Right lobe of liver (tissue), 6 donors: Measurements from ENCODE around the gene FBXW5. TPM values are rescaled to one million over a fixed set of nuclear protein-coding genes. Genes with fewer than 3 reads are reported as not detected.

ENCODE experiments used
- ATAC-seq, 4 donors: fragments of 200-7000 bp; cut with Tn5 transposase; one replicate each; pipeline ENCODE4 v1.9.1; 2020; ENCODE audit warnings: mild to moderate bottlenecking in 4 of 4, moderate library complexity in 4 of 4
- DNase-seq, 3 donors: peaks; one replicate each; pipeline ENCODE4 v3.0.0-alpha.2; 2020
- H3K27ac ChIP-seq, 3 donors: fragments of 200-600 bp; one replicate each; pipeline ENCODE4 v1.8.0; 2022
- H3K27me3 ChIP-seq, 2 donors: fragments of 200-600 bp; one replicate each; pipeline ENCODE4 v1.8.0; 2022
- H3K36me3 ChIP-seq, 4 donors: fragments of 200-600 bp; sonication (generic) in 1 of 4; one replicate each; pipeline versions ENCODE4 v1.5.1 to v1.8.0; 2017 to 2022; ENCODE audit warnings: control low read depth in 1 of 4
- H3K4me1 ChIP-seq, 4 donors: fragments of 200-600 bp; sonication (generic) in 1 of 4; one replicate each; pipeline versions ENCODE4 v1.5.1 to v1.8.0; 2017 to 2022; ENCODE audit warnings: control low read depth in 1 of 4
- H3K4me3 ChIP-seq, 3 donors: fragments of 200-600 bp; one replicate each; pipeline ENCODE4 v1.8.0; 2022
- H3K9me3 ChIP-seq, 4 donors: fragments of 200-600 bp; sonication (generic) in 1 of 4; one replicate each; pipeline versions ENCODE4 v1.5.1 to v1.8.0; 2017 to 2022; ENCODE audit warnings: control low read depth in 1 of 4
- POLR2A ChIP-seq: fragments of 450-650 bp; IDR thresholded peaks from one replicate; pipeline ENCODE4 v1.6.1; 2017; ENCODE audit warnings: antibody characterized with exemption, mild to moderate bottlenecking
- WGBS: methylation state at CpG from one replicate; pipeline ENCODE4 v1.1.6; 2018; ENCODE audit warnings: low coverage, low lambda C conversion rate; ENCODE audit not compliant: insufficient coverage; ENCODE audit errors: missing lambda C conversion rate; 5-methylcytosine and 5-hydroxymethylcytosine counted together
- intact Hi-C, 2 donors: fragments of 100-400 bp; cut with DNase I; formaldehyde crosslinking; loops; one replicate each; pipeline versions ENCODE4 v1.11.2 to v1.14.1; 2022
- long read RNA-seq: library from polyadenylated mRNA; unstranded; transcript quantifications from one replicate; pipeline ENCODE4 v2.0.0, GENCODE V29; 2019
- total RNA-seq, 6 experiments: library from RNA; depleted of rRNA in 2 of 6; stranded (reverse); fragments of >200 nt in 2 of 6; fragmentation: NEBNext Ultra II Directional in 3 of 6; extraction: Animal tissue kit (Norgen Biotek cat#: 25700) in 3 of 6; gene quantifications; one replicate each; pipeline versions ENCODE4 v1.1.0 to v1.2.4, GENCODE V29; 2016 to 2023
- TF ChIP-seq, protein P1 (sequence below), 4 donors: fragments of 200-600 bp in 3 of 4; fragments of 450-650 bp in 1 of 4; IDR thresholded peaks; one replicate each; pipeline versions ENCODE4 v1.5.1 to v1.8.0; 2016 to 2022; ENCODE audit warnings: antibody characterized with exemption in 4 of 4, mild to moderate bottlenecking in 2 of 4
- donor health status: DM: no; HTN: yes; CAD: no.
- donor health status: DM: no; HTN: no; CAD: no.
- donor health status: DM: no; HTN: no; CAD: no.
- donor health status: DM: no; HTN: yes; CAD: no.
- donor health status: DM: no; HTN: yes; CAD: no.

Gene FBXW5, protein sequence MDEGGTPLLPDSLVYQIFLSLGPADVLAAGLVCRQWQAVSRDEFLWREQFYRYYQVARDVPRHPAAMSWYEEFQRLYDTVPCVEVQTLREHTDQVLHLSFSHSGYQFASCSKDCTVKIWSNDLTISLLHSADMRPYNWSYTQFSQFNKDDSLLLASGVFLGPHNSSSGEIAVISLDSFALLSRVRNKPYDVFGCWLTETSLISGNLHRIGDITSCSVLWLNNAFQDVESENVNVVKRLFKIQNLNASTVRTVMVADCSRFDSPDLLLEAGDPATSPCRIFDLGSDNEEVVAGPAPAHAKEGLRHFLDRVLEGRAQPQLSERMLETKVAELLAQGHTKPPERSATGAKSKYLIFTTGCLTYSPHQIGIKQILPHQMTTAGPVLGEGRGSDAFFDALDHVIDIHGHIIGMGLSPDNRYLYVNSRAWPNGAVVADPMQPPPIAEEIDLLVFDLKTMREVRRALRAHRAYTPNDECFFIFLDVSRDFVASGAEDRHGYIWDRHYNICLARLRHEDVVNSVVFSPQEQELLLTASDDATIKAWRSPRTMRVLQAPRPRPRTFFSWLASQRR
- total RNA-seq, result 100 to 1,000 TPM in 3 of 6 experiments, 10 to 100 TPM in 3; 84.0 to 290 (median 97.4) TPM
- long read RNA-seq, transcript FBXW5-201 (9 exons, 2,274 nt), result major isoform, 23 of 37 reads
- long read RNA-seq, partial matches to known transcripts, result 6 of 37 reads
- long read RNA-seq, other reads (novel, unspliced or antisense), result 8 of 37 reads

DNA sequence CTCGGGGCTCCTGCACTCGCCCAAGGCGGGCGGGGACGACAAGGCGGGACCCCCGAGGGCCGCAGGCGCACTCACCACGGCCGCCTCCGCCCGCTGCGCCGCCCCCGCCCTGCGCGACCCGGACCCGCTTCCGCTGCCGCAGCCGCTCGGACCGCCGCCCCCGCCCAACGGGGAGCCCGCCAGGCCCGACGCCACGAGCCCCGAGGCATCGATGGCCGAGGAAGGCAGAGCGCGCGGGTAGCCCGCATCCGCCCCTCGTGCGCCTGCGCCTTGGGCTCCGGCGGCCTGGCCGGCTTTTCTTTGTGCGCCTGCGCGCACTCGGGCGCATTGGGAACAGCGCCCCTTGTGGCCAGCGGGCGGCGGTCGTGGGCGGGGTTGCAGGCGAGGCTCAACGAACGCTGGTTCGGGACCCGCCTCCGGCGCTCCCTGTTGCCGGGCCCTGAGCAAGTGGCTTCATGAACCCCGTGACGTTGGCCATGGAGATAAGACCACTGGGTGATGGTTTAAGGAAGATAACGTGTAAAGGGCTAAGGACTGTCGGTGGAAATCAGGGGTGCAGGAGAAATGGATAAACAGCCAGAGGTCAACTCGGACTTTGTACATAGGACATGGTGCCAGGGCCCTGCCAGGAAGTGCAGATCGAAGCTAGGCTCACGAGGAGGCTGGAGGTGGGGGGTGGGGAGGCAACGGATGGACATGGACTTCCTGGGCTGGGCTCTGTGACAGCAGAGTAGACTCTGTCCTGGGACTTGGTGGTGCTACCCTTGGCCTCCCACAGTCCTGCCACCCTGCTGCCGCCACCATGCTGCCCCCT, at the start of gene FBXW5, which contains the start of gene C8G:
Gene FBXW5, minus strand, starts transcription at position 220 of the 814 bp plus-strand sequence. CDS start 655 bp downstream, outside the sequence.
Gene C8G, plus strand, starts transcription at position 725 of the 814 bp plus-strand sequence. Its CDS starts 78 bp downstream, at position 803.
- ATAC-seq, result peak; percentile 48 to 67 (median 60)
- intact Hi-C loops, result loop anchor here in 1 of 2 donors (10.0 kb wide), 2 partner anchors 60 to 90 kb away; partner anchors contain the start of genes FUT7 and TRAF2
- H3K36me3 ChIP-seq, result peaks cover 6 to 24% (median 22%) of the 10 kb centered on the region in 4 donors
- peak within 1 kb of the TSS; percentile 88 to 98 (median 93) for H3K27ac ChIP-seq
- no peaks in the 10 kb centered on the region for H3K27me3 ChIP-seq
- H3K9me3 ChIP-seq, result no peaks in the 10 kb centered on the region
- DNase-seq, result peak; percentile 97 to 98 (median 98)
- TF ChIP-seq, protein P1, sequence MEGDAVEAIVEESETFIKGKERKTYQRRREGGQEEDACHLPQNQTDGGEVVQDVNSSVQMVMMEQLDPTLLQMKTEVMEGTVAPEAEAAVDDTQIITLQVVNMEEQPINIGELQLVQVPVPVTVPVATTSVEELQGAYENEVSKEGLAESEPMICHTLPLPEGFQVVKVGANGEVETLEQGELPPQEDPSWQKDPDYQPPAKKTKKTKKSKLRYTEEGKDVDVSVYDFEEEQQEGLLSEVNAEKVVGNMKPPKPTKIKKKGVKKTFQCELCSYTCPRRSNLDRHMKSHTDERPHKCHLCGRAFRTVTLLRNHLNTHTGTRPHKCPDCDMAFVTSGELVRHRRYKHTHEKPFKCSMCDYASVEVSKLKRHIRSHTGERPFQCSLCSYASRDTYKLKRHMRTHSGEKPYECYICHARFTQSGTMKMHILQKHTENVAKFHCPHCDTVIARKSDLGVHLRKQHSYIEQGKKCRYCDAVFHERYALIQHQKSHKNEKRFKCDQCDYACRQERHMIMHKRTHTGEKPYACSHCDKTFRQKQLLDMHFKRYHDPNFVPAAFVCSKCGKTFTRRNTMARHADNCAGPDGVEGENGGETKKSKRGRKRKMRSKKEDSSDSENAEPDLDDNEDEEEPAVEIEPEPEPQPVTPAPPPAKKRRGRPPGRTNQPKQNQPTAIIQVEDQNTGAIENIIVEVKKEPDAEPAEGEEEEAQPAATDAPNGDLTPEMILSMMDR (IDR thresholded peaks at IDR 0.05), result peak; percentile 99 to 100 (median 99)
- peak; percentile 97 for TF ChIP-seq POLR2A
- peak within 1 kb of the TSS; percentile 72 to 94 (median 75) for H3K4me3 ChIP-seq
- 3% methylated on average over 26 of the region's 74 CpGs for WGBS
- H3K4me1 ChIP-seq, result peaks cover 0 to 43% (median 21%) of the 10 kb centered on the region in 4 donors

DNA sequence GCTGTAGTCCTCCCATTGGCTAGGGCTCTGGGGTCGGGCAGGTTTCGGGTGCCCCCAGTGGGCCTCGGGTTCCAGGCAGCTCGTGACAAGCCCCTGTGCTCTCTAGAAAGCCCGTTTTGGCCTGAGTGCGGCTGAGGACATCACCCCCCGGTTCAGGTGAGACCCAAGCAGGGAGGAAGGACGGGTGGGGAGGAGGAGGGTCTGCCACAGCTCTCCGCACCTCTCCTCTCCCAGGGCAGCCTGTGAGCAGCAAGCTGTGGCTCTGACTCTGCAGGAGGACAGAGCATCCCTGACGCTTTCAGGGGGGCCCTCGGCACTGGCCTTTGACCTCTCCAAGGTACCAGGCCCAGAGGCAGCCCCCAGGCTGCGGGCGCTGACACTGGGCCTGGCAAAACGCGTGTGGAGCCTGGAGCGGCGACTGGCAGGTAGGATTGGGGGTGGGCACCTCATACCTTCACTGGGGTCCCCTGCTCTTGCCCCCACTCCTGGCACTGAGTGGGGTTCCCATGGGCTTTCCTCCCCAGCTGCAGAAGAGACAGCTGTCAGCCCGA, 48.4 kb upstream of the FBXW5 start:
- 10% methylated on average over 2 of the region's 18 CpGs for WGBS

DNA sequence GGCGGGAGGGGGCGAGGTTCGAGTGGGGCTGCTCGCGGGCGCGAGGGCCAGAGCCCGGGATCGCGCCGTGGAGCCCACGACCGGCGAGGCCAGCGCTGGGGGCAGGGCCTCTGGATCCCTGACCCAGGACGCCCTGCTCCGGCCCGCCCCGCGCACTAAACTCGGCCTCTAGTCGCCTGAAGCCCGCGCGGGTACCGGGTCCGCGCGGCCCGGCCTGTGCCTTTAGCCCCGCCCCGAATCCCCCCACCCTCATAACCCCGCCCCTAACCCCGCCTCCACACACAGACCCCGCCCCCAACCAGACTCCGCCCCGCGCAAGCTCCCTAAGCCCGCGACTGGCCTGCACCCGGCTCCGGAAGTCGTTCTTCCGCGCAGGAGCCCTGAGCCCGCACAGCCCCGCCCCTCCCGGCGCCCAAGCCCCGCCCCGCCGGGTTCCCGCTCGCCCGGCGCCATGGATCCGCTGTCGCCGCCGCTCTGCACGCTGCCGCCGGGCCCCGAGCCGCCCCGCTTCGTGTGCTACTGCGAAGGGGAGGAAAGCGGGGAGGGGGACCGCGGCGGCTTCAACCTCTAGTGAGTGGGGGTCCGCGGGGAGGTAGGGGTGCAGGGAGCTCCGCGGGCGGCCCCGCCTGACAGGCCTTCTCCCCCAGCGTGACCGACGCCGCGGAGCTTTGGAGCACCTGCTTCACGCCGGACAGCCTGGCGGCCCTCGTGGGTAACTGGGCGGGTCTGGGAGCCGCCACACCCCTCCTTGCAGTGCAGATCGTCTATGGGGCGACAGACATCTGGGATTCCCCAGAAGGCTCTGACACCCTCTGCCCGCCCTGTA, 47.7 kb upstream of the FBXW5 start, which contains the start of gene PAXX:
Gene PAXX, plus strand, starts transcription at position 430 of the 826 bp plus-strand sequence. Its CDS starts 22 bp downstream, at position 452.
- H3K4me1 ChIP-seq, result peaks cover 0 to 14% (median 5%) of the 10 kb centered on the region in 4 donors
- intact Hi-C loops, result no loop called here

More for the DNA sequence above, 48.4 kb upstream of the FBXW5 start:
- peaks cover 0 to 14% (median 5%) of the 10 kb centered on the region in 4 donors for H3K4me1 ChIP-seq
- H3K36me3 ChIP-seq, result no peaks in the 10 kb centered on the region
- peak overlapping the region in 2 of 3 donors; percentile 19 to 63 for H3K27ac ChIP-seq
- H3K27me3 ChIP-seq, result no peaks in the 10 kb centered on the region
- intact Hi-C loops, result no loop called here
- DNase-seq (no peak), ATAC-seq (no peak)
- H3K9me3 ChIP-seq, result no peaks in the 10 kb centered on the region
- peak overlapping the region; percentile 66 to 86 (median 77) for H3K4me3 ChIP-seq
- no peak for TF ChIP-seq POLR2A
- TF ChIP-seq, protein P1 (IDR thresholded peaks at IDR 0.05), result no peak

More for the DNA sequence above, 47.7 kb upstream of the FBXW5 start, which contains the start of gene PAXX:
- Histone ChIP-seq H3K36me3 (no peaks in the 10 kb centered on the region), H3K27me3 (no peaks in the 10 kb centered on the region), H3K4me3 (peak within 1 kb of the TSS; percentile 66 to 86 (median 77)), H3K27ac (peak within 1 kb of the TSS in 2 of 3 donors; percentile 63 to 69), H3K9me3 (no peaks in the 10 kb centered on the region)
- ATAC-seq (peak; percentile 92 to 97 (median 94)), DNase-seq (peak; percentile 95 to 96 (median 95))
- peak; percentile 40 for TF ChIP-seq POLR2A
- TF ChIP-seq, protein P1 (IDR thresholded peaks at IDR 0.05), result no peak
- no CpG with 5 or more reads among the region's 92 CpGs for WGBS
